ENCODE data around the gene KMT5C. TPM values are rescaled to one million over a fixed set of nuclear protein-coding genes. Genes with fewer than 3 reads are reported as not detected.

KMT5C gene
- total and polyA plus RNA-seq, 2 experiments from 2014 or later, result 63.5 to 82.4 TPM

GRCh38 chr19:55302318-55302703 is 37.4 kb upstream of the KMT5C start:
- Histone ChIP-seq H3K36me3 (peaks cover 30% of the 10 kb centered on the region), H3K4me3 (no peak overlapping the region), H3K27ac (no peak overlapping the region), H3K4me1 (ENCODE audit: low read depth) (no peaks in the 10 kb centered on the region), H3K27me3 (no peaks in the 10 kb centered on the region), H3K9me3 (ENCODE audit: low read depth) (no peaks in the 10 kb centered on the region)
- no peak for TF ChIP-seq CTCF (IDR thresholded peaks at IDR 0.05; ENCODE audit: low read depth, low read length)
- no peak for DNase-seq (ENCODE audit: low read depth in 1 of 2, low spot score in 1 of 2)

GRCh38 chr19:55303477-55303876 is 36.2 kb upstream of the KMT5C start:
- DNase-seq (ENCODE audit: low read depth in 1 of 2, low spot score in 1 of 2), result no peak
- no peak overlapping the region for H3K4me3 ChIP-seq
- no peaks in the 10 kb centered on the region for H3K4me1 ChIP-seq (ENCODE audit: low read depth)
- no peaks in the 10 kb centered on the region for H3K9me3 ChIP-seq (ENCODE audit: low read depth)
- H3K36me3 ChIP-seq, result peaks cover 34% of the 10 kb centered on the region
- no peaks in the 10 kb centered on the region for H3K27me3 ChIP-seq
- TF ChIP-seq CTCF (IDR thresholded peaks at IDR 0.05; ENCODE audit: low read depth, low read length), result no peak
- H3K27ac ChIP-seq, result no peak overlapping the region

GRCh38 chr19:55304279-55304978 is 35.2 kb upstream of the KMT5C start:
- H3K36me3 ChIP-seq, result peaks cover 34% of the 10 kb centered on the region
- H3K9me3 ChIP-seq (ENCODE audit: low read depth), result no peaks in the 10 kb centered on the region
- no peaks in the 10 kb centered on the region for H3K27me3 ChIP-seq
- no peaks in the 10 kb centered on the region for H3K4me1 ChIP-seq (ENCODE audit: low read depth)
- no peak overlapping the region for H3K4me3 ChIP-seq
- TF ChIP-seq CTCF (IDR thresholded peaks at IDR 0.05; ENCODE audit: low read depth, low read length), result no peak
- no peak overlapping the region for H3K27ac ChIP-seq
- peak; percentile 33 to 56 for DNase-seq (ENCODE audit: low read depth in 1 of 2, low spot score in 1 of 2)

DNA sequence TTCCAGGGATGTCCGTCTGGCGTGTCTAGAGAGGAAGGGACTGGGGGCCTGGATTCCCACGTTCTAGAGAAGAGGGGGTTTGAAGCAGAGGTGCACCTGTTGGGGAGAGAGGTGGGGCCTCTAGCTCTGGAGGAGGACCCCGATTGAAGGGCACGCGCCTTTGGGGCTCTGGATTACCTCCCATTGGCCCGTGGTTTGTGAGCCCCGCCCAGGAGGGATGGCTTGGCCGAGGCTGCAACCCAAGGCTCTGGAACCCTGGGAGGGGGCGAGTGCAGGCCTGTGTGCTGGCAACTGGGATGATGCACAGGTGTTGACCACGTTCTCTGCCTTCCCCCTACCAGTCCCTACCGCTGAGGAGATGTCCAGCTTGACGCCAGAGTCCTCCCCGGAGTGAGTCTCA is 34.7 kb upstream of the KMT5C start:
- Histone ChIP-seq H3K9me3 (ENCODE audit: low read depth) (no peaks in the 10 kb centered on the region), H3K4me1 (ENCODE audit: low read depth) (no peaks in the 10 kb centered on the region), H3K4me3 (no peak overlapping the region), H3K36me3 (peaks cover 37% of the 10 kb centered on the region), H3K27me3 (no peaks in the 10 kb centered on the region), H3K27ac (no peak overlapping the region)
- TF ChIP-seq CTCF (IDR thresholded peaks at IDR 0.05; ENCODE audit: low read depth, low read length), result no peak
- DNase-seq (ENCODE audit: low read depth in 1 of 2, low spot score in 1 of 2), result no peak

GRCh38 chr19:55305491-55305890 is 34.2 kb upstream of the KMT5C start:
- peak; percentile 34 to 57 for DNase-seq (ENCODE audit: low read depth in 1 of 2, low spot score in 1 of 2)
- Histone ChIP-seq H3K36me3 (peaks cover 37% of the 10 kb centered on the region), H3K27ac (no peak overlapping the region), H3K9me3 (ENCODE audit: low read depth) (no peaks in the 10 kb centered on the region), H3K4me1 (ENCODE audit: low read depth) (no peaks in the 10 kb centered on the region), H3K27me3 (no peaks in the 10 kb centered on the region), H3K4me3 (no peak overlapping the region)
- no peak for TF ChIP-seq CTCF (IDR thresholded peaks at IDR 0.05; ENCODE audit: low read depth, low read length)
